ENCODE results near the gene TOE1.
"Not testable (repeated sequence)": the region's sequence is repeated elsewhere in the genome, so short reads cannot be mapped to it uniquely, and the experiment has no call there.

The TOE1 gene

GRCh38 chr1:45354838-45355237 is 14.9 kb downstream of the TOE1 start:
- WGBS, 2 experiments, result 82 to 96% methylated on average over 4 of the region's 4 CpGs
- Histone ChIP-seq H3K9me3 (ENCODE audit: control insufficient read depth, low read length) (no peaks in the 10 kb centered on the region), H3K27ac (ENCODE audit: insufficient read depth, low read depth, low read length, poor library complexity, severe bottlenecking) (no peak overlapping the region), H3K4me1 (ENCODE audit: control insufficient read depth, insufficient read depth, low read length) (no peaks in the 10 kb centered on the region), H3K36me3 (ENCODE audit: control insufficient read depth, insufficient read depth, low read length) (no peaks in the 10 kb centered on the region), H3K27me3 (ENCODE audit: control insufficient read depth, insufficient read depth, low read length, poor library complexity, severe bottlenecking) (no peaks in the 10 kb centered on the region), H3K4me3 (ENCODE audit: insufficient read depth, low read depth, low read length) (no peak overlapping the region)

- Histone ChIP-seq H3K27ac (ENCODE audit: insufficient read depth, low read depth, low read length, poor library complexity, severe bottlenecking) (no peak overlapping the region), H3K27me3 (ENCODE audit: control insufficient read depth, insufficient read depth, low read length, poor library complexity, severe bottlenecking) (no peaks in the 10 kb centered on the region), H3K4me1 (ENCODE audit: control insufficient read depth, insufficient read depth, low read length) (peaks cover 3% of the 10 kb centered on the region), H3K9me3 (ENCODE audit: control insufficient read depth, low read length) (no peaks in the 10 kb centered on the region), H3K36me3 (ENCODE audit: control insufficient read depth, insufficient read depth, low read length) (no peaks in the 10 kb centered on the region), H3K4me3 (ENCODE audit: insufficient read depth, low read depth, low read length) (no peak overlapping the region)
- WGBS, 2 experiments, result 91 to 93% methylated on average over 2 of the region's 2 CpGs
Measured at GRCh38 chr1:45355683-45356082, 15.7 kb downstream of the TOE1 start.

GRCh38 chr1:45356186-45356585 is 16.2 kb downstream of the TOE1 start:
- H3K4me3 ChIP-seq (ENCODE audit: insufficient read depth, low read depth, low read length), result no peak overlapping the region
- WGBS, 2 experiments, result 73 to 78% methylated on average over 4 of the region's 4 CpGs
- no peaks in the 10 kb centered on the region for H3K36me3 ChIP-seq (ENCODE audit: control insufficient read depth, insufficient read depth, low read length)
- no peak overlapping the region for H3K27ac ChIP-seq (ENCODE audit: insufficient read depth, low read depth, low read length, poor library complexity, severe bottlenecking)
- no peaks in the 10 kb centered on the region for H3K9me3 ChIP-seq (ENCODE audit: control insufficient read depth, low read length)
- H3K27me3 ChIP-seq (ENCODE audit: control insufficient read depth, insufficient read depth, low read length, poor library complexity, severe bottlenecking), result no peaks in the 10 kb centered on the region
- H3K4me1 ChIP-seq (ENCODE audit: control insufficient read depth, insufficient read depth, low read length), result peaks cover 3% of the 10 kb centered on the region

GRCh38 chr1:45359882-45360513 is 20.0 kb downstream of the TOE1 start:
- H3K36me3 ChIP-seq (ENCODE audit: control insufficient read depth, insufficient read depth, low read length), result no peaks in the 10 kb centered on the region
- 45 to 56% methylated on average over 6 to 7 of the region's 7 CpGs for WGBS, 2 experiments
- H3K27ac ChIP-seq (ENCODE audit: insufficient read depth, low read depth, low read length, poor library complexity, severe bottlenecking), result no peak overlapping the region
- no peaks in the 10 kb centered on the region for H3K9me3 ChIP-seq (ENCODE audit: control insufficient read depth, low read length)
- no peaks in the 10 kb centered on the region for H3K27me3 ChIP-seq (ENCODE audit: control insufficient read depth, insufficient read depth, low read length, poor library complexity, severe bottlenecking)
- H3K4me3 ChIP-seq (ENCODE audit: insufficient read depth, low read depth, low read length), result no peak overlapping the region
- H3K4me1 ChIP-seq (ENCODE audit: control insufficient read depth, insufficient read depth, low read length), result peaks cover 3% of the 10 kb centered on the region

DNA sequence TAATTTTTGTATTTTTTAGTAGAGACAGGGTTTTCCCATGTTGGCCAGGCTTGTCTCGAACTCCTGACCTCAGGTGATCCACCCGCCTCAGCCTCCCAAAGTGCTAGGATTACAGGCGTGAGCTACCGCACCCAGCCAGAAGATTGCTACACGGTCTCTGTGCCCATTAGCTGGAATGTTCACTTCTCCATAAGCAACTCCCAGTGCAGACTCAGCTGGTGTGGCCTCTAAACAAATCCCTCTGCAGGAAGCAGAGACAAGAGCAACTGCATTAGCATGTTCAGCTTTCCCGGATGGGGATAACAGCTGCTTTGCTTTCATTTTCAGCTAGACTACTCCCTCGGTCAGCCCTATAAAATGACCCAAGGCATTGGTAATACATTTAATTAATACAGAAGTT is 21.0 kb downstream of the TOE1 start:
- WGBS, 2 experiments, result 51 to 59% methylated on average over 6 to 7 of the region's 7 CpGs
- not testable (repeated sequence) for H3K27ac ChIP-seq (ENCODE audit: insufficient read depth, low read depth, low read length, poor library complexity, severe bottlenecking); H3K27me3 ChIP-seq (ENCODE audit: control insufficient read depth, insufficient read depth, low read length, poor library complexity, severe bottlenecking); H3K9me3 ChIP-seq (ENCODE audit: control insufficient read depth, low read length); H3K4me1 ChIP-seq (ENCODE audit: control insufficient read depth, insufficient read depth, low read length); H3K36me3 ChIP-seq (ENCODE audit: control insufficient read depth, insufficient read depth, low read length); H3K4me3 ChIP-seq (ENCODE audit: insufficient read depth, low read depth, low read length)

DNA sequence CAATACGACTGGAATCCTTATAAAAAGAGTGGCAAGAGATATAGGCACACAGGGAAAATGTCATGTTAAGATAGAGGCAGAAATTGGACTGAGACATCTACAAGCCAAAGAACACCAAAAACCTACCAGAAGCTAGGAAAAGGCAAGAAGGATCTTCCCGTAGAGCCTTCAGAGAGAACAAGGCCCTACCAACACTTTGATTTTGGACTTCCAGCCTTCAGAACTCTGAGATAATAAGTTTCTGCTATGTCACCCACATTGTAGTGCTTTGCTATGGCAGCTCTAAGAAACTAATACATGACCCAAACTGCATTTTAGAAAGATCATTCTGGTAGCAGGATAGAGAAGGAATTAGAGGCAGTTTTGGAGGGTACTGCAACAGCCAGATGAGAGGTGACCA is 24.3 kb downstream of the TOE1 start:
- no peaks in the 10 kb centered on the region for H3K27me3 ChIP-seq (ENCODE audit: control insufficient read depth, insufficient read depth, low read length, poor library complexity, severe bottlenecking)
- peaks cover 3% of the 10 kb centered on the region for H3K4me1 ChIP-seq (ENCODE audit: control insufficient read depth, insufficient read depth, low read length)
- no peaks in the 10 kb centered on the region for H3K36me3 ChIP-seq (ENCODE audit: control insufficient read depth, insufficient read depth, low read length)
- no peaks in the 10 kb centered on the region for H3K9me3 ChIP-seq (ENCODE audit: control insufficient read depth, low read length)
- 88 to 95% methylated on average over 2 of the region's 2 CpGs for WGBS, 2 experiments
- no peak overlapping the region for H3K27ac ChIP-seq (ENCODE audit: insufficient read depth, low read depth, low read length, poor library complexity, severe bottlenecking)
- H3K4me3 ChIP-seq (ENCODE audit: insufficient read depth, low read depth, low read length), result no peak overlapping the region

GRCh38 chr1:45365051-45365450 is 25.1 kb downstream of the TOE1 start:
- Histone ChIP-seq H3K4me3 (ENCODE audit: insufficient read depth, low read depth, low read length) (no peak overlapping the region), H3K9me3 (ENCODE audit: control insufficient read depth, low read length) (no peaks in the 10 kb centered on the region), H3K27me3 (ENCODE audit: control insufficient read depth, insufficient read depth, low read length, poor library complexity, severe bottlenecking) (no peaks in the 10 kb centered on the region), H3K27ac (ENCODE audit: insufficient read depth, low read depth, low read length, poor library complexity, severe bottlenecking) (peak overlapping the region; percentile 50), H3K4me1 (ENCODE audit: control insufficient read depth, insufficient read depth, low read length) (peaks cover 3% of the 10 kb centered on the region), H3K36me3 (ENCODE audit: control insufficient read depth, insufficient read depth, low read length) (no peaks in the 10 kb centered on the region)
- 38 to 40% methylated on average over 5 to 6 of the region's 6 CpGs for WGBS, 2 experiments

DNA sequence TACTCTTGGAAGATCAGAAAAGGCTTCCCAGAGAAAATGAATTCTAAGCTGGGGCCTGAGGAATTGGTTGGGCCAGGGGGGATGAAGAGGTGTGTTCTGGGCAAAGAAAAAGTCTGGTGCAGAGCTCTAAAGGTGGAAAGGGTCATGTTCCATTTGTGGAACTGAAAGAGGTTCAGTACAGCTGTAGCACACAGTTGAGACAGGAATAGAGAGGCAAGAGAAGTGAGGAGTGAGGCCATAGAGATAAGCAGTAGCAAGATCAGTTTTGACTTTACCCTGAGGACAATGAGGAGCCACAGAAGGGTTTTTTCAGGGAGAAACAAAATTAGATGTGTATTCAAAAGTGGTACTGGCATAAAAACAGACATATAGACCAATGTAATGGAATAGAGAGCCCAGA is 30.6 kb downstream of the TOE1 start:
- H3K9me3 ChIP-seq (ENCODE audit: control insufficient read depth, low read length), result no peaks in the 10 kb centered on the region
- no peak overlapping the region for H3K4me3 ChIP-seq (ENCODE audit: insufficient read depth, low read depth, low read length)
- H3K36me3 ChIP-seq (ENCODE audit: control insufficient read depth, insufficient read depth, low read length), result no peaks in the 10 kb centered on the region
- no peaks in the 10 kb centered on the region for H3K4me1 ChIP-seq (ENCODE audit: control insufficient read depth, insufficient read depth, low read length)
- no peaks in the 10 kb centered on the region for H3K27me3 ChIP-seq (ENCODE audit: control insufficient read depth, insufficient read depth, low read length, poor library complexity, severe bottlenecking)
- no peak overlapping the region for H3K27ac ChIP-seq (ENCODE audit: insufficient read depth, low read depth, low read length, poor library complexity, severe bottlenecking)

GRCh38 chr1:45373573-45373972 is 33.6 kb downstream of the TOE1 start:
- Histone ChIP-seq H3K36me3 (ENCODE audit: control insufficient read depth, insufficient read depth, low read length) (no peaks in the 10 kb centered on the region), H3K27me3 (ENCODE audit: control insufficient read depth, insufficient read depth, low read length, poor library complexity, severe bottlenecking) (no peaks in the 10 kb centered on the region), H3K27ac (ENCODE audit: insufficient read depth, low read depth, low read length, poor library complexity, severe bottlenecking) (no peak overlapping the region), H3K4me1 (ENCODE audit: control insufficient read depth, insufficient read depth, low read length) (no peaks in the 10 kb centered on the region), H3K9me3 (ENCODE audit: control insufficient read depth, low read length) (no peaks in the 10 kb centered on the region), H3K4me3 (ENCODE audit: insufficient read depth, low read depth, low read length) (no peak overlapping the region)

- Histone ChIP-seq H3K36me3 (ENCODE audit: control insufficient read depth, insufficient read depth, low read length) (no peaks in the 10 kb centered on the region), H3K27me3 (ENCODE audit: control insufficient read depth, insufficient read depth, low read length, poor library complexity, severe bottlenecking) (no peaks in the 10 kb centered on the region), H3K27ac (ENCODE audit: insufficient read depth, low read depth, low read length, poor library complexity, severe bottlenecking) (no peak overlapping the region), H3K4me1 (ENCODE audit: control insufficient read depth, insufficient read depth, low read length) (no peaks in the 10 kb centered on the region), H3K4me3 (ENCODE audit: insufficient read depth, low read depth, low read length) (no peak overlapping the region), H3K9me3 (ENCODE audit: control insufficient read depth, low read length) (no peaks in the 10 kb centered on the region)
- 80% methylated on average over 3 of the region's 3 CpGs for WGBS, 2 experiments
Measured at GRCh38 chr1:45375104-45376090, 35.4 kb downstream of the TOE1 start.
